Measurements from ENCODE around the gene UBE2G2. TPM values are rescaled to one million over a fixed set of nuclear protein-coding genes. Genes with fewer than 3 reads are reported as not detected.

Gene UBE2G2
- total RNA-seq, 3 donors from 2014 or later: 64.2 to 85.4 (median 66.8) TPM

GRCh38 chr21:44758781-44759627 lies 42.6 kb downstream of the UBE2G2 start:
- ATAC-seq (no peak), DNase-seq (no peak)
- no peaks in the 10 kb centered on the region for H3K9me3 ChIP-seq
- H3K36me3 ChIP-seq (ENCODE audit: low read depth): no peaks in the 10 kb centered on the region
- H3K4me3 ChIP-seq: no peak overlapping the region
- no peak for TF ChIP-seq CTCF (IDR thresholded peaks at IDR 0.05)
- H3K4me1 ChIP-seq (ENCODE audit: low read depth): peaks cover 10% of the 10 kb centered on the region
- intact Hi-C loops (cut with DNase I, micrococcal nuclease): no loop called here

GRCh38 chr21:44758141-44758561 lies 43.5 kb downstream of the UBE2G2 start:
- intact Hi-C loops (cut with DNase I, micrococcal nuclease): no loop called here
- Histone ChIP-seq H3K4me3 (no peak overlapping the region), H3K36me3 (ENCODE audit: low read depth) (no peaks in the 10 kb centered on the region), H3K4me1 (ENCODE audit: low read depth) (peaks cover 8% of the 10 kb centered on the region), H3K9me3 (no peaks in the 10 kb centered on the region)
- DNase-seq (no peak), ATAC-seq (no peak)
- no peak for TF ChIP-seq CTCF (IDR thresholded peaks at IDR 0.05)

- DNase-seq (no peak), ATAC-seq (no peak)
- intact Hi-C loops (cut with DNase I, micrococcal nuclease): no loop called here
- H3K4me3 ChIP-seq: no peak overlapping the region
- H3K36me3 ChIP-seq (ENCODE audit: low read depth): no peaks in the 10 kb centered on the region
- TF ChIP-seq CTCF (IDR thresholded peaks at IDR 0.05): no peak
- H3K9me3 ChIP-seq: no peaks in the 10 kb centered on the region
- H3K4me1 ChIP-seq (ENCODE audit: low read depth): peaks cover 6% of the 10 kb centered on the region
Measured at GRCh38 chr21:44757731-44758130, 43.9 kb downstream of the UBE2G2 start.

- Histone ChIP-seq H3K36me3 (ENCODE audit: low read depth) (no peaks in the 10 kb centered on the region), H3K4me3 (no peak overlapping the region), H3K4me1 (ENCODE audit: low read depth) (peaks cover under 1% of the 10 kb centered on the region), H3K9me3 (no peaks in the 10 kb centered on the region)
- no peak for TF ChIP-seq CTCF (IDR thresholded peaks at IDR 0.05)
- intact Hi-C loops (cut with DNase I, micrococcal nuclease): no loop called here
- DNase-seq (no peak), ATAC-seq (no peak)
Measured at GRCh38 chr21:44756423-44757185, 45.0 kb downstream of the UBE2G2 start.

- no peak overlapping the region for H3K4me3 ChIP-seq
- DNase-seq (no peak), ATAC-seq (no peak)
- no peaks in the 10 kb centered on the region for H3K9me3 ChIP-seq
- no peak for TF ChIP-seq CTCF (IDR thresholded peaks at IDR 0.05)
- no peaks in the 10 kb centered on the region for H3K4me1 ChIP-seq (ENCODE audit: low read depth)
- no peaks in the 10 kb centered on the region for H3K36me3 ChIP-seq (ENCODE audit: low read depth)
- intact Hi-C loops (cut with DNase I, micrococcal nuclease): no loop called here
Measured at GRCh38 chr21:44755227-44755626, 46.4 kb downstream of the UBE2G2 start.
